ENCODE results near the gene THBD. TPM values are rescaled to one million over a fixed set of nuclear protein-coding genes. Genes with fewer than 3 reads are reported as not detected.

The THBD gene
- total RNA-seq, 4 donors from 2014 or later = 144 to 213 (median 178) TPM

- no peak for DNase-seq (ENCODE audit: low spot score in 2 of 2)
- no peak for TF ChIP-seq POLR2A (IDR thresholded peaks at IDR 0.05)
- TF ChIP-seq CTCF (IDR thresholded peaks at IDR 0.05) = no peak
- no peak overlapping the region for H3K4me3 ChIP-seq (ENCODE audit: low read depth, poor library complexity, severe bottlenecking)
- 63 to 81% methylated on average over 9 of the region's 9 CpGs for WGBS, 2 donors
- intact Hi-C loops (cut with DNase I; ENCODE audit: low total_unique reads) = no loop called here
Observed at GRCh38 chr20:23065266-23066201, 16.1 kb upstream of the THBD start.

DNA sequence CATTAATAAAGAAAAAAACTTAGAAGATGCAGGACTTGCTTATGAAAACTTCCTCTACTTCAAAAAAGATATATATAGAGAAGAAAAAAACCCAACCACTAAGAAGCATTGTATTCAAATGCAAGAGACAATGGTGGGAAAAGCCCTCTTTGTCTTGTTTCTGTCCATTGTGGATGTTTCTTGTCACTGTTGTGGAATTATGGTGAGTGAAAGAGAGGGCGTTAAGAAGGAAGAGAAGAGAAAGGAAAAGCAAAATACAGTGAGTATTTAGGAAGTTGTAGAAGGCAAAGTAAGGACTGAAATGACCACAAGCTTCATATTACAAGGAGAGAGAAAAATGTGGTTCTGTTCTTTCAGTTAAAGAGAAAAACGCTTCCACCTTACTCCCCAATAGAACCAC, 14.1 kb upstream of the THBD start:
- no peak overlapping the region for H3K4me3 ChIP-seq (ENCODE audit: low read depth, poor library complexity, severe bottlenecking)
- DNase-seq (ENCODE audit: low spot score in 2 of 2) = no peak
- intact Hi-C loops (cut with DNase I; ENCODE audit: low total_unique reads) = no loop called here
- WGBS, 2 donors = 71 to 76% methylated on average over 2 of the region's 2 CpGs
- TF ChIP-seq POLR2A (IDR thresholded peaks at IDR 0.05) (no peak), CTCF (IDR thresholded peaks at IDR 0.05) (no peak)

- no peak overlapping the region for H3K4me3 ChIP-seq (ENCODE audit: low read depth, poor library complexity, severe bottlenecking)
- 81 to 84% methylated on average over 3 of the region's 3 CpGs for WGBS, 2 donors
- DNase-seq (ENCODE audit: low spot score in 2 of 2) = no peak
- TF ChIP-seq POLR2A (IDR thresholded peaks at IDR 0.05) = no peak
- intact Hi-C loops (cut with DNase I; ENCODE audit: low total_unique reads) = no loop called here
Observed at GRCh38 chr20:23063168-23063567, 13.7 kb upstream of the THBD start.

DNA sequence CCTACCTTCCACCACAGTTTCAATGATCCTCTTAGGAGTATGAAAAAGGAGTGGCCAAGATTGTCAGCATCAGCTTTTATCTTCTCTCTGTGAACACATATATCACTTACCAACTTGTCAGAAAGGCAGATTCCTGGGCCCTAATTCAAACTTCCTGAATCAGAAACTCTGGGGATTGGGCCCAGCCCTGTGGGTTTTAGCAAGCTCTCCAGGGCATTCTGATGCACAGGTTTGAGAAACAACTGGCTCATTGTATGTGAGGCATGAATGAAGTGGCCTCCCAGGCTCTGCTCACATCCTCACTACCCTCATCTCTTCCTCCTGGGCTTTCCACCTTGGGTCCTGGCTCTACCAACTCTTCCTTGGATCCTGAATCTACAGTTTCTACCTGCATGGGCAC, 13.2 kb upstream of the THBD start:
- H3K4me3 ChIP-seq (ENCODE audit: low read depth, poor library complexity, severe bottlenecking) = no peak overlapping the region
- no peak for DNase-seq (ENCODE audit: low spot score in 2 of 2)
- TF ChIP-seq POLR2A (IDR thresholded peaks at IDR 0.05) (no peak), CTCF (IDR thresholded peaks at IDR 0.05) (no peak)
- intact Hi-C loops (cut with DNase I; ENCODE audit: low total_unique reads) = no loop called here

DNA sequence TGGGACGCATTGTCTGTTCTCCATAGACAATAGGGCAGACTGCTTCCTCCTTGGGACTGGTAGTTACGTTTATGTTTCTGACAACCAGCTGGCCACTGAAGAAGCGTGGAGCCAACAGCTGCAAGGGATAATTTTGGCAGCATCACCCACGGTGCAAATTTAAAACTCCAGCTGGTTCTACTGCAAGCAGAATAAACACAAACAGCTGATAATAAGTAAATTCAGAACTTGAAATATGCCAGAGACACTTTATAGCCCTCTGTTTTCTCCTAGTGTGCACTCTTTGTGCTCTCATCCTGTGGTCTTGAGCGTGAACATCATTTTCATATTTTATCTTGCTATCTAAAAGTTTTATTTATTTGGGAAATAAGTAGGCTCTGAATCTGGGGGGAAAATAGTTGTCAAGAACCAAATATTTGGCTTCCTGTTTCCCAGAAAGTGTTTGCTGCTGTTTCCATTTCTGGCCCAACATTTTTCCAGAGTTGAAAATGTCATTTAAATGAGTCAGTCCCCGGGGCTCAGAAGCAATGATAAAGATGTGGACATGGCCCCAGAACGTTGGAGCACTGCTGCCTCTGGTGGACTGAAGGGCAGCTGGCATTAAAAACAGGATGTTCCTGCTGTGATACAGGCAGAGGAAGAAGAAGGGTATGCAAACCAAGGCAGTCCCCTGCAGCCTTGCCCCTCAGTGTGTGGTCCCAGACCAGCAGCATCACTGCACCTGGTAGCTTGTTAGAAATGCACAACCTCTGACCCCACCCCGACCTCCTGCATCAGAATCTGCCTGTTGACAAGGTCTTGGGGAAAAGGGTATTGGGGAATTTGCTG, 12.5 kb upstream of the THBD start:
- TF ChIP-seq CTCF (IDR thresholded peaks at IDR 0.05) = no peak
- TF ChIP-seq POLR2A (IDR thresholded peaks at IDR 0.05) = no peak
- H3K4me3 ChIP-seq (ENCODE audit: low read depth, poor library complexity, severe bottlenecking) = no peak overlapping the region
- 28 to 30% methylated on average over 8 of the region's 8 CpGs for WGBS, 2 donors
- no peak for DNase-seq (ENCODE audit: low spot score in 2 of 2)
- intact Hi-C loops (cut with DNase I; ENCODE audit: low total_unique reads) = no loop called here

DNA sequence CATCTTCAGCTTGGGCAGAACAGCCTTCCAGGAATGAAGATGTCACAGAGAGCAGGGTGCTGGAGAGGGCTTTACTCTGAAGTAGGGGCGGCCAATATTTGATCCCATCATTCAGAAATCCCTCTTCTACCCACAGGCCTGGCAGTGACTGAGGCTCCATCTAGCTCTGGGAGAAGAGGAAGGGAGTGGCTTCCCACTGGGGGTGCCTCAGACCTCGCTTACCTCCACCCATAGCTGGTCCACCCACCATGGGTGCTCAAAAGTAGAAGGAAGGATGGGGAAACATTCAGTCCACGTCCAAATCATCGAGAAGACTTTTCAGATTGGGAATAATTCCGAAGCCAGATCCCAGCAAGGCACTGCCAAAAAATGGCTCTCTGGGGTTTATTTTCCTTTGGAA, 11.8 kb upstream of the THBD start:
- TF ChIP-seq POLR2A (IDR thresholded peaks at IDR 0.05) (no peak), CTCF (IDR thresholded peaks at IDR 0.05) (no peak)
- intact Hi-C loops (cut with DNase I; ENCODE audit: low total_unique reads) = no loop called here
- no peak for DNase-seq (ENCODE audit: low spot score in 2 of 2)
- WGBS, 2 donors = 62 to 68% methylated on average over 5 of the region's 5 CpGs
- no peak overlapping the region for H3K4me3 ChIP-seq (ENCODE audit: low read depth, poor library complexity, severe bottlenecking)
